ENCODE data around the gene CENPT.

The CENPT gene

DNA sequence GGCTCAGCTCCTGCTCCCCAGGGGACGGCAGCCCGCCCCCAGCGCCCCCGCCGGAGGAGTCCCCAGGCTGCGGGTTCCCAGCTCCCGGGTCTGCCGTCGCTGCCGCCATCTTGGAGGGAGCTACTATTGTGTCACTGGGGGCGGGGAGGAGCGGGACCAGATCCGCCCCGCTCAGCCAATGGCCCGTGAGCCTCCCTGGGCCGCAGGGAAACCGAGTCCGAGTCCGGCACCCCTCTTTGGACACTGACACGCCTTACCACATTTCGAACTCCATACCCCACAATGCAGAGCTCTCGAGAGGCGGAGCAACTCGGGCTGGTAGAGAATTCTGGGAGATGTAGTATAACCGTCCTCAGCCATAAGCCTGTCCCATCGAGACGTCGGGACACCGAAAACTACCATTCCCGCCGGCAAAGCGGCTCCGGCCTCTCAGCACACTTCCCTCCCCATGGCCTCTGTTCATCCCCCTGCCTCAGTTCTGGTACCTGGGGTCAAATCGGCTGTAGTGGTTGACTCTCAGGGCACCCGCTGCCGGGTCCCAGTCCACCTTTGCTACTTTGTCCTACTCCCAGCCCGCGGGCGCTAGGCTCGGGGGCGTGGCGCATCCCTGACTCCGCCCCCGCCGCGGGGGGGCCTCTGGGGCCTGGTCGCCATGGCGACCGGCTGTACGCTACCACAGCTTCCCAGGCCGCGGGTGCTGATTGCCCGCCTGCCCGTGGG lies 40.9 kb downstream of the CENPT start, which contains the start of the genes RANBP10 and TSNAXIP1:
Gene RANBP10 (minus strand): TSS at position 133 of the 720 bp plus-strand sequence. CDS start 24 bp downstream, at position 109.
Gene TSNAXIP1 (plus strand): TSS at position 462 of the 720 bp plus-strand sequence. CDS start 261 bp downstream, outside the sequence.
- Histone ChIP-seq H3K36me3 (ENCODE audit: control insufficient read depth in 4 of 4, insufficient read depth in 4 of 4, low read length in 3 of 4) (peaks cover 3 to 18% (median 9%) of the 10 kb centered on the region in 4 experiments), H3K9me3 (ENCODE audit: control extremely low read depth in 1 of 5, control insufficient read depth in 4 of 5, insufficient read depth in 2 of 5, low read depth in 1 of 5, low read length in 4 of 5) (no peaks in the 10 kb centered on the region), H3K4me1 (ENCODE audit: control extremely low read depth in 1 of 4, control insufficient read depth in 4 of 4, insufficient read depth in 4 of 4, low read length in 3 of 4) (peaks cover 10 to 36% (median 20%) of the 10 kb centered on the region in 4 experiments), H3K27me3 (replicated peaks in 2 of 5; ENCODE audit: control insufficient read depth in 4 of 5, insufficient read depth in 5 of 5, low read length in 4 of 5) (no peaks in the 10 kb centered on the region), H3K4me3 (ENCODE audit: control insufficient read depth in 1 of 7, extremely low read depth in 1 of 7, insufficient read depth in 4 of 7, low read depth in 2 of 7, low read length in 6 of 7) (peak within 1 kb of the TSS; percentile 78 to 100 (median 94)), H3K27ac (ENCODE audit: insufficient read depth in 1 of 2, low read depth in 1 of 2, low read length in 2 of 2, poor library complexity in 1 of 2, severe bottlenecking in 2 of 2) (peak within 1 kb of the TSS; percentile 86 to 94)
- WGBS (ENCODE audit: insufficient coverage), result under 1% methylated on average over 52 of the region's 54 CpGs
- peak; percentile 99 to 100 (median 100) for DNase-seq
- POLR2A ChIA-PET, result interaction anchor here (1.1 to 1.2 kb wide), 2 partner anchors 9 to 25 kb away, joined by 3 to 6 read pairs; no protein-coding TSS in a partner anchor
- CTCF ChIA-PET, result interaction anchor here (0.7 to 3.0 kb wide), 11 partner anchors 9 to 246 kb away, joined by 3 to 24 read pairs (median 3); no protein-coding TSS in a partner anchor

DNA sequence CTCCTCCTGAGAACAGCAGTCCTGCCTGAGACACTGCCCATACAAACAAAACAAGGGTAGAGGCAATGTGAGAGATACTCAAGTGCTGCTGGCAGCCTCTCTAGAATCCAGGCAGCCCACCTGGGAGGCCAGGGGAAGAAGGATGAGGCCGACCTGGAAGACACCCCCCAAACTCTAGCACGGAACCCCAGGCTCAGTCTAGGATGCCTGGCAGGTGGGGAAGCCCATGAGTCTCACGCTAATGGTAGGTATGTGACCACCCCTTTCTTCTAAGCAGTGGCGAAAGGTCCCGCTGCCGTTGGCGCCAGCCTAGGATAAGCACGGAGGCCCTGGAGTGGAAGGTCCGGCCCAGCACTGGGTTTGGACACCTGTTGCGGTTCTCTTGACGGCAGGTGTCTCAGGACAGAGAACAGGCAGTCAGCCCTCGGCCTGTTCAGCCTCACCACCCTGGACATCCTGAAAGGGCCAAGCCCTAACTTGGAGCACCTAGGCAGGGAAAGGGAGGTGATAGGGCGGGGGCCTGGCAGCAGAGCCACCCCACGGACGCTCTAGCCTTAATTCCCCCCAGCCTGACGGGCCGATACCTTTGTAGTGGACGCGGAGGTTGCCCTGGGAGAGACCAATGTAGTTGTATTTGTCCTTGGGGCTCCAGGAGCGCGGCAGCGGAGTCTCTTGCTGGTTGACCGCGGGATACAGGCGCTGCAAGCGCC lies 41.6 kb downstream of the CENPT start:
- peak overlapping the region; percentile 86 to 94 for H3K27ac ChIP-seq (ENCODE audit: insufficient read depth in 1 of 2, low read depth in 1 of 2, low read length in 2 of 2, poor library complexity in 1 of 2, severe bottlenecking in 2 of 2)
- DNase-seq, result no peak
- CTCF ChIA-PET, result interaction anchor here (0.5 to 3.0 kb wide), 7 partner anchors 10 to 133 kb away, joined by 3 to 24 read pairs (median 3); no protein-coding TSS in a partner anchor
- no peaks in the 10 kb centered on the region for H3K27me3 ChIP-seq (replicated peaks in 2 of 5; ENCODE audit: control insufficient read depth in 4 of 5, insufficient read depth in 5 of 5, low read length in 4 of 5)
- peaks cover 3 to 22% (median 11%) of the 10 kb centered on the region in 4 experiments for H3K36me3 ChIP-seq (ENCODE audit: control insufficient read depth in 4 of 4, insufficient read depth in 4 of 4, low read length in 3 of 4)
- 2% methylated on average over 26 of the region's 26 CpGs for WGBS (ENCODE audit: insufficient coverage)
- POLR2A ChIA-PET, result interaction anchor here (1.1 to 1.2 kb wide), 2 partner anchors 10 to 24 kb away, joined by 3 to 6 read pairs; no protein-coding TSS in a partner anchor
- peak overlapping the region; percentile 78 to 100 (median 94) for H3K4me3 ChIP-seq (ENCODE audit: control insufficient read depth in 1 of 7, extremely low read depth in 1 of 7, insufficient read depth in 4 of 7, low read depth in 2 of 7, low read length in 6 of 7)
- peaks cover 10 to 36% (median 20%) of the 10 kb centered on the region in 4 experiments for H3K4me1 ChIP-seq (ENCODE audit: control extremely low read depth in 1 of 4, control insufficient read depth in 4 of 4, insufficient read depth in 4 of 4, low read length in 3 of 4)
- H3K9me3 ChIP-seq (ENCODE audit: control extremely low read depth in 1 of 5, control insufficient read depth in 4 of 5, insufficient read depth in 2 of 5, low read depth in 1 of 5, low read length in 4 of 5), result no peaks in the 10 kb centered on the region

- H3K36me3 ChIP-seq (ENCODE audit: control insufficient read depth in 4 of 4, insufficient read depth in 4 of 4, low read length in 3 of 4), result peaks cover 3 to 27% (median 16%) of the 10 kb centered on the region in 4 experiments
- peak overlapping the region; percentile 78 to 100 (median 94) for H3K4me3 ChIP-seq (ENCODE audit: control insufficient read depth in 1 of 7, extremely low read depth in 1 of 7, insufficient read depth in 4 of 7, low read depth in 2 of 7, low read length in 6 of 7)
- WGBS (ENCODE audit: insufficient coverage), result 100% methylated on average over 3 of the region's 4 CpGs
- POLR2A ChIA-PET, result no interaction called here
- H3K27me3 ChIP-seq (replicated peaks in 2 of 5; ENCODE audit: control insufficient read depth in 4 of 5, insufficient read depth in 5 of 5, low read length in 4 of 5), result no peaks in the 10 kb centered on the region
- CTCF ChIA-PET, result interaction anchor here (0.5 to 0.9 kb wide), 2 partner anchors 11 to 12 kb away, joined by 3 to 4 read pairs; no protein-coding TSS in a partner anchor
- H3K9me3 ChIP-seq (ENCODE audit: control extremely low read depth in 1 of 5, control insufficient read depth in 4 of 5, insufficient read depth in 2 of 5, low read depth in 1 of 5, low read length in 4 of 5), result no peaks in the 10 kb centered on the region
- no peak for DNase-seq
- peaks cover 10 to 38% (median 22%) of the 10 kb centered on the region in 4 experiments for H3K4me1 ChIP-seq (ENCODE audit: control extremely low read depth in 1 of 4, control insufficient read depth in 4 of 4, insufficient read depth in 4 of 4, low read length in 3 of 4)
- peak overlapping the region in 1 of 2 experiments; percentile 94 for H3K27ac ChIP-seq (ENCODE audit: insufficient read depth in 1 of 2, low read depth in 1 of 2, low read length in 2 of 2, poor library complexity in 1 of 2, severe bottlenecking in 2 of 2)
Observed at GRCh38 chr16:67804853-67805542, 42.5 kb downstream of the CENPT start.

GRCh38 chr16:67803894-67804293 lies 43.6 kb downstream of the CENPT start:
- H3K27ac ChIP-seq (ENCODE audit: insufficient read depth in 1 of 2, low read depth in 1 of 2, low read length in 2 of 2, poor library complexity in 1 of 2, severe bottlenecking in 2 of 2), result no peak overlapping the region
- peaks cover 10 to 38% (median 22%) of the 10 kb centered on the region in 4 experiments for H3K4me1 ChIP-seq (ENCODE audit: control extremely low read depth in 1 of 4, control insufficient read depth in 4 of 4, insufficient read depth in 4 of 4, low read length in 3 of 4)
- H3K4me3 ChIP-seq (ENCODE audit: control insufficient read depth in 1 of 7, extremely low read depth in 1 of 7, insufficient read depth in 4 of 7, low read depth in 2 of 7, low read length in 6 of 7), result no peak overlapping the region
- peak in 2 of 3 donors; percentile 35 to 51 for DNase-seq
- POLR2A ChIA-PET, result interaction anchor here (0.7 kb wide), 1 partner anchor 46 kb away, joined by 5 read pairs; no protein-coding TSS in a partner anchor
- peaks cover 3 to 30% (median 19%) of the 10 kb centered on the region in 4 experiments for H3K36me3 ChIP-seq (ENCODE audit: control insufficient read depth in 4 of 4, insufficient read depth in 4 of 4, low read length in 3 of 4)
- H3K27me3 ChIP-seq (replicated peaks in 2 of 5; ENCODE audit: control insufficient read depth in 4 of 5, insufficient read depth in 5 of 5, low read length in 4 of 5), result no peaks in the 10 kb centered on the region
- no peaks in the 10 kb centered on the region for H3K9me3 ChIP-seq (ENCODE audit: control extremely low read depth in 1 of 5, control insufficient read depth in 4 of 5, insufficient read depth in 2 of 5, low read depth in 1 of 5, low read length in 4 of 5)
- CTCF ChIA-PET, result interaction anchor here (0.9 kb wide), 1 partner anchor 131 kb away, joined by 5 read pairs; no protein-coding TSS in a partner anchor
- WGBS (ENCODE audit: insufficient coverage), result 100% methylated on average over 1 of the region's 3 CpGs

DNA sequence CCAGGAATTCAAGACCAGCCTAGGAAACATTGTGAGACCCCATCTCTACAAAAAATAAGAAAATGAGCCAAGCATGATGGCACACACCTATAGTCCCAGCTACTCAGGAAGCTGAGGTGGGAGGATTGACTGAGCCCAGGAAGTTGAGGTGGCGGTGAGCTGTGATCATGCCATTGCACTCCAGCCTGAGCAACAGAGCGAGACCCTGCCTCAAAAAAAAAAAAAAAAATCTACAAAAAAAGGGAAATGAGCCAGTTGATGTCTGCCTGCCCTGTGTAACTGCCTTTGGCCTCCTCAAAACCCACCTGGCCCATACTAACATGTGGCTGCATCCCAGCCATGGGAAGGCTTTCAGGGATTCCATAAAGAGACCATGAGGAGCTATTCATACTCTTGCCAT lies 45.6 kb downstream of the CENPT start:
- Histone ChIP-seq H3K36me3 (ENCODE audit: control insufficient read depth in 4 of 4, insufficient read depth in 4 of 4, low read length in 3 of 4) (peaks cover 9 to 31% (median 26%) of the 10 kb centered on the region in 4 experiments), H3K27ac (ENCODE audit: insufficient read depth in 1 of 2, low read depth in 1 of 2, low read length in 2 of 2, poor library complexity in 1 of 2, severe bottlenecking in 2 of 2) (peak overlapping the region in 1 of 2 experiments; percentile 3), H3K9me3 (ENCODE audit: control extremely low read depth in 1 of 5, control insufficient read depth in 4 of 5, insufficient read depth in 2 of 5, low read depth in 1 of 5, low read length in 4 of 5) (no peaks in the 10 kb centered on the region), H3K4me3 (ENCODE audit: control insufficient read depth in 1 of 7, extremely low read depth in 1 of 7, insufficient read depth in 4 of 7, low read depth in 2 of 7, low read length in 6 of 7) (no peak overlapping the region), H3K4me1 (ENCODE audit: control extremely low read depth in 1 of 4, control insufficient read depth in 4 of 4, insufficient read depth in 4 of 4, low read length in 3 of 4) (peaks cover 10 to 30% (median 16%) of the 10 kb centered on the region in 4 experiments), H3K27me3 (replicated peaks in 2 of 5; ENCODE audit: control insufficient read depth in 4 of 5, insufficient read depth in 5 of 5, low read length in 4 of 5) (no peaks in the 10 kb centered on the region)
- WGBS (ENCODE audit: insufficient coverage), result 60% methylated on average over 1 of the region's 2 CpGs
- peak in 1 of 3 donors; percentile 28 for DNase-seq
- POLR2A ChIA-PET, result no interaction called here
- CTCF ChIA-PET, result interaction anchor here (0.8 to 2.5 kb wide), 5 partner anchors 14 to 129 kb away, joined by 3 to 12 read pairs (median 3); partner anchors contain the start of gene NUTF2

GRCh38 chr16:67801241-67801640 lies 46.3 kb downstream of the CENPT start:
- H3K27ac ChIP-seq (ENCODE audit: insufficient read depth in 1 of 2, low read depth in 1 of 2, low read length in 2 of 2, poor library complexity in 1 of 2, severe bottlenecking in 2 of 2), result no peak overlapping the region
- H3K4me3 ChIP-seq (ENCODE audit: control insufficient read depth in 1 of 7, extremely low read depth in 1 of 7, insufficient read depth in 4 of 7, low read depth in 2 of 7, low read length in 6 of 7), result no peak overlapping the region
- ChIA-PET CTCF (interaction anchor here (1.0 to 2.5 kb wide), 6 partner anchors 15 to 348 kb away, joined by 3 to 12 read pairs (median 4); partner anchors contain the start of gene NUTF2), POLR2A (no interaction called here)
- 86% methylated on average over 1 of the region's 1 CpG for WGBS (ENCODE audit: insufficient coverage)
- H3K27me3 ChIP-seq (replicated peaks in 2 of 5; ENCODE audit: control insufficient read depth in 4 of 5, insufficient read depth in 5 of 5, low read length in 4 of 5), result no peaks in the 10 kb centered on the region
- peaks cover 10 to 29% (median 16%) of the 10 kb centered on the region in 4 experiments for H3K4me1 ChIP-seq (ENCODE audit: control extremely low read depth in 1 of 4, control insufficient read depth in 4 of 4, insufficient read depth in 4 of 4, low read length in 3 of 4)
- H3K9me3 ChIP-seq (ENCODE audit: control extremely low read depth in 1 of 5, control insufficient read depth in 4 of 5, insufficient read depth in 2 of 5, low read depth in 1 of 5, low read length in 4 of 5), result no peaks in the 10 kb centered on the region
- DNase-seq, result no peak
- peaks cover 9 to 31% (median 26%) of the 10 kb centered on the region in 4 experiments for H3K36me3 ChIP-seq (ENCODE audit: control insufficient read depth in 4 of 4, insufficient read depth in 4 of 4, low read length in 3 of 4)
